Endothelial cell of umbilical vein (primary cell): ENCODE data around the gene SUPT3H. TPM values are rescaled to one million over a fixed set of nuclear protein-coding genes. Genes with fewer than 3 reads are reported as not detected.

ENCODE experiments used
- BruUV-seq: library from RNA; stranded (reverse); fragments of 400-500 nt; replicated peaks from 2 replicates; lab custom pipeline; 2021; lab: Mats Ljungman, UMichigan
- CTCF ChIA-PET: fragments of 300-600, 350-600 bp; sonication (Branson Sonifier 250); formaldehyde crosslinking; loops from one replicate; lab custom pipeline; 2021; ENCODE audit warnings: antibody characterized with exemption, inconsistent platforms; lab: Charles Lee
- POLR2A ChIA-PET: fragments of 300-600, 350-600 bp; sonication (Branson Sonifier 250); formaldehyde crosslinking; loops from one replicate; lab custom pipeline; 2021; ENCODE audit warnings: antibody characterized with exemption, inconsistent platforms; lab: Charles Lee
- DNase-seq: peaks from one replicate; pipeline ENCODE4 v3.0.0-alpha.2; 2011; ENCODE audit warnings: low read depth, low spot score
- FAIRE-seq: peaks from 2 replicates; lab custom pipeline; 2011; peaks lifted over from hg19 to GRCh38; lab: Jason Lieb, UNC
- H2AFZ ChIP-seq: 2 replicates; pipeline ENCODE4 v1.6.0; 2012; ENCODE audit warnings: low read depth, low read length, control low read depth, inconsistent platforms
- H3K27ac ChIP-seq: 2 replicates; pipeline ENCODE4 v1.5.1; 2011; ENCODE audit warnings: low read depth, mild to moderate bottlenecking, control low read depth, low read length, moderate library complexity; ENCODE audit not compliant: insufficient read depth
- H3K27me3 ChIP-seq, 2 experiments: 2 replicates each; pipeline versions ENCODE4 v1.6.0 to v1.6.1; 2011; ENCODE audit warnings: low read length in 2 of 2, mixed read lengths in 1 of 2; ENCODE audit not compliant: control insufficient read depth in 2 of 2, insufficient read depth in 2 of 2
- H3K36me3 ChIP-seq, 2 experiments: 2 replicates in 1 of 2; 3 replicates in 1 of 2; pipeline ENCODE4 v1.5.1; 2011; ENCODE audit warnings: low read length in 2 of 2, mild to moderate bottlenecking in 1 of 2, moderate library complexity in 1 of 2; ENCODE audit not compliant: control insufficient read depth in 2 of 2, insufficient read depth in 2 of 2; ENCODE audit errors: extremely low read depth in 1 of 2
- H3K4me1 ChIP-seq: 3 replicates; pipeline ENCODE4 v1.5.1; 2011; ENCODE audit warnings: mild to moderate bottlenecking, low read length; ENCODE audit not compliant: control insufficient read depth, insufficient read depth; ENCODE audit errors: extremely low read depth
- H3K4me2 ChIP-seq: 2 replicates; pipeline ENCODE4 v1.6.1; 2011; ENCODE audit warnings: low read length, control low read depth, mixed read lengths; ENCODE audit not compliant: insufficient read depth
- H3K4me3 ChIP-seq, 3 experiments: fragments of 200-600 bp in 1 of 3; sonication (generic), shearing (Covaris generic) in 1 of 3; replicated peaks in 1 of 3; 2 replicates each; pipeline ENCODE4 v1.5.1; 2011 to 2016; ENCODE audit warnings: control low read depth in 3 of 3, low read length in 3 of 3, mild to moderate bottlenecking in 2 of 3, inconsistent platforms in 1 of 3, low read depth in 1 of 3, moderate library complexity in 1 of 3; ENCODE audit not compliant: insufficient read depth in 1 of 3
- H3K79me2 ChIP-seq: 2 replicates; pipeline ENCODE4 v1.6.0; 2012; ENCODE audit warnings: low read length, inconsistent platforms; ENCODE audit not compliant: control insufficient read depth, insufficient read depth
- H3K9ac ChIP-seq: replicated peaks from 2 replicates; pipeline ENCODE3; 2011; ENCODE audit warnings: low read length, control low read depth; ENCODE audit not compliant: insufficient read depth; ENCODE audit errors: extremely low read depth
- H3K9me1 ChIP-seq: replicated peaks from 3 replicates; pipeline ENCODE4 v1.6.0; 2011; ENCODE audit warnings: mild to moderate bottlenecking, low read length; ENCODE audit not compliant: control insufficient read depth, insufficient read depth; ENCODE audit errors: extremely low read depth
- H3K9me3 ChIP-seq: replicated peaks from 2 replicates; pipeline ENCODE4 v1.5.1; 2012; ENCODE audit warnings: low read length, inconsistent platforms; ENCODE audit not compliant: control insufficient read depth, insufficient read depth
- H4K20me1 ChIP-seq: replicated peaks from 2 replicates; pipeline ENCODE3; 2011; ENCODE audit warnings: mild to moderate bottlenecking, low read length; ENCODE audit not compliant: control insufficient read depth, insufficient read depth; ENCODE audit errors: extremely low read depth
- CTCF ChIP-seq, 2 donors: IDR thresholded peaks; 1 replicate in 1 of 2; 2 replicates in 1 of 2; pipeline ENCODE4 v1.5.1; 2011; ENCODE audit warnings: low read length in 2 of 2, mild to moderate bottlenecking in 2 of 2, moderate library complexity in 2 of 2, control low read depth in 1 of 2, inconsistent platforms in 1 of 2, low read depth in 1 of 2; ENCODE audit not compliant: insufficient read depth in 1 of 2; ENCODE audit errors: extremely low read depth in 1 of 2
- EZH2 ChIP-seq: IDR thresholded peaks from 2 replicates; pipeline ENCODE4 v1.6.1; 2012; ENCODE audit warnings: borderline replicate concordance, low read depth, mild to moderate bottlenecking, moderate library complexity, low read length, inconsistent platforms; ENCODE audit not compliant: severe bottlenecking
- FOS ChIP-seq: IDR thresholded peaks from 2 replicates; pipeline ENCODE4 v1.6.1; 2011; ENCODE audit warnings: mild to moderate bottlenecking, low read length, moderate library complexity, borderline replicate concordance; ENCODE audit not compliant: insufficient read depth
- GATA2 ChIP-seq: IDR thresholded peaks from 2 replicates; pipeline ENCODE4 v1.7.0; 2011; ENCODE audit warnings: low read depth, mild to moderate bottlenecking, moderate library complexity, mixed read lengths, low read length; ENCODE audit not compliant: insufficient read length, insufficient read depth
- JUN ChIP-seq: IDR thresholded peaks from 2 replicates; pipeline ENCODE4 v1.6.1; 2011; ENCODE audit warnings: borderline replicate concordance, low read depth; ENCODE audit not compliant: insufficient read length, insufficient read depth
- MAX ChIP-seq: IDR thresholded peaks from 2 replicates; pipeline ENCODE4 v1.6.1; 2011; ENCODE audit not compliant: insufficient read depth, insufficient read length
- MYC ChIP-seq: IDR thresholded peaks from one replicate; pipeline ENCODE4 v1.6.1; 2011; ENCODE audit warnings: mild to moderate bottlenecking, low read depth, low read length
- POLR2A ChIP-seq: IDR thresholded peaks from 2 replicates; pipeline ENCODE4 v1.6.1; 2012; ENCODE audit warnings: low read depth, mild to moderate bottlenecking, control low read depth, low read length
- POLR2AphosphoS5 ChIP-seq: IDR thresholded peaks from 2 replicates; pipeline ENCODE4 v1.6.1; 2012; ENCODE audit warnings: low read depth, mild to moderate bottlenecking, control low read depth, low read length, moderate library complexity; ENCODE audit not compliant: insufficient read depth
- dilution Hi-C: fragments of 300-500 bp; cut with MboI; formaldehyde crosslinking; loops from one replicate; pipeline ENCODE4 v1.15.0; 2019; ENCODE audit warnings: low sequenced_read_pairs; ENCODE audit not compliant: extremely low pct_ligation_motif_present
- intact Hi-C: fragments of 100-400 bp; cut with micrococcal nuclease; formaldehyde crosslinking; loops from one replicate; pipeline ENCODE4 v1.10.0; 2022
- polyA plus RNA-seq, 4 experiments: library from polyadenylated mRNA; depleted of rRNA in 3 of 4; stranded (reverse) in 3 of 4; unstranded in 1 of 4; fragments of >200 nt; gene quantifications; 2 replicates each; pipeline versions ENCODE4 v1.2.1 to v1.2.3, GENCODE V29; 2011 to 2012; ENCODE audit warnings: missing spikeins in 1 of 4
- total RNA-seq: library from RNA; stranded (reverse); gene quantifications from 2 replicates; pipeline ENCODE4 v1.2.3, GENCODE V29; 2021

Gene SUPT3H
- total and polyA plus RNA-seq, 2 donors (not counting 3 experiments of a cell fraction or from before 2014, with no cell fraction given) = 8.3 to 9.8 TPM

- ChIA-PET POLR2A (no interaction called here), CTCF (interaction anchor here (1.0 to 1.3 kb wide), 2 partner anchors 129 to 931 kb away, joined by 3 to 4 read pairs; no protein-coding TSS in a partner anchor)
- no TSS peak for BruUV-seq
- Histone ChIP-seq H3K27me3 (no peaks in the 10 kb centered on the region), H3K79me2 (no peaks in the 10 kb centered on the region), H3K27ac (no peak overlapping the region), H3K36me3 (no peaks in the 10 kb centered on the region), H3K9me1 (no peaks in the 10 kb centered on the region), H4K20me1 (no peaks in the 10 kb centered on the region), H3K4me1 (no peaks in the 10 kb centered on the region), H2AFZ (no peak overlapping the region), H3K9ac (no peak overlapping the region), H3K4me2 (no peak overlapping the region), H3K9me3 (no peaks in the 10 kb centered on the region), H3K4me3 (no peak overlapping the region)
- intact Hi-C loops (no loop called here), dilution Hi-C loops (no loop called here)
- DNase-seq = no peak
- no peak for TF ChIP-seq GATA2
- no peak for TF ChIP-seq MAX
- no peak for TF ChIP-seq FOS
- no peak for TF ChIP-seq POLR2A
- no peak for TF ChIP-seq MYC
- TF ChIP-seq JUN = no peak
- no peak for TF ChIP-seq EZH2
- TF ChIP-seq POLR2AphosphoS5 = no peak
- no peak for TF ChIP-seq CTCF (IDR thresholded peaks at IDR 0.05; ENCODE audit: extremely low read depth in 1 of 2, insufficient read depth in 1 of 2, low read depth in 1 of 2, low read length in 2 of 2)
- FAIRE-seq = no peak
These were observed 593.5 kb downstream of the SUPT3H start for GRCh38 chr6:44784195-44784594.
